ENCODE data around the gene PFAS.

Gene PFAS

DNA sequence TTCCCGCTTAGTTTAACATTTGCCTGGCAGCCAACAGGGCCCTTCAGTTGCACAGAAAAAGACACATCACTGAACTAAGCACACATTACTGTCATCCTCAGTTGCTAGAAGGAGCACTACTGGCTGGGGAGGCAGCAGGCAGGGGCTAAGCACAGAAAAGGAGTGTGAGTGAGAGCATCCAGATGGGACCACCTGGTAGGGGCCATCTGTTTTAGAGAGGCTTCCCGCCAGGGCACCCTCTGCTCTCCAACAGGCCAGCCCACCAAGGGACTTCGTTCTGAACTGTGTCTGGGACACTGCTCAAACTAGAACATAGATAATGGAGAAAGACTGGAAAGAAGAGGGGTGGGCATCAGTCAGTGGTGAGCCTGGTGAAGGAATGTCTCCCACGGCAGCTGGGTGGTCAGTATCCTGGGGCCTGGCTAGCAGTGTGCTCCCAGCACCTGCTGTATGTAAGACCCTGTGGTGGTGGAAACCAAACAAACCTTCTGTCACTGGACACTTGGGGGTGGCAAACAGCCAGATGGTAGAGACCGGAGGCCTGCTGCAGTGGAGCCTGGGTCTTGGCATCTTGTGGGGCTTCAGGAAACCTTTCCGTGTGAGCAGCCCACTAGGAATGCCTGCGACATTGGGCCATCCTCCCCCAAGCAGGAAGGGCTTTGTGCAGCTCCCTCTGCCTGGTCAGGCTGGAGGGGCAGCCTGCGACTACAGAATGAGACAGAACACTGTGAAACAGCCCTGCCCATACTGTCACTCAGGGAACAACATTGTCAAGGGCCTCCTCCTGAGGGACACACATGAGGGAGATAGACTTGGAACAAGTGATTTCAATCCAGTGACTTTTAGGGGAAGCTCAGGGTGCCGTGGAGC, 26.6 kb downstream of the PFAS start:
- H3K36me3 ChIP-seq (ENCODE audit: insufficient read depth, low read length) = no peaks in the 10 kb centered on the region
- H3K9ac ChIP-seq (ENCODE audit: low read length) = no peak overlapping the region
- no peaks in the 10 kb centered on the region for H3K4me1 ChIP-seq (ENCODE audit: insufficient read depth, low read length)
- no peak overlapping the region for H3K27ac ChIP-seq (ENCODE audit: low read depth, low read length)
- no peaks in the 10 kb centered on the region for H3K9me3 ChIP-seq (ENCODE audit: low read length)
- no peaks in the 10 kb centered on the region for H3K27me3 ChIP-seq (ENCODE audit: control insufficient read depth in 1 of 2, insufficient read depth in 2 of 2, low read length in 2 of 2)
- no peak overlapping the region for H3K4me3 ChIP-seq (ENCODE audit: low read depth in 1 of 2, low read length in 2 of 2)

DNA sequence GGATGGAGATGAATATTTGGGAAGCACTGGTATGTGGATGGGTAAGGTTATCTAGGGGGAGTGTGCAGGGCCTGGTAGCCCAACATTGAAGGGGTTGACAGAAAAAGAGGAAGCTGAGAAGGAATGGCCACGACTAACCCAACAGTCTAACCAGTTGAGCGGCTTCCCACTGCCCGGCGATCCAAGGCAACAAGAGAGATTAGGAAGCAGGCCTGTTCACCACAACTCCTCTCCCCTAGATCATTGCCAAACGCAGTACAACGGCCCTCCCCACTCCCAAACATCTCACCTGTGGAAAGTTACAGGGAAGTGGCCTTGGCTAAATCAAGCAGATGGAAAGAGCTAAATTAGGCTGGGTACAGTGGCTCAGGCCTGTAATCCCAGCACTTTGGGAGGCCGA, 28.2 kb downstream of the PFAS start:
- no peaks in the 10 kb centered on the region for H3K36me3 ChIP-seq (ENCODE audit: insufficient read depth, low read length)
- H3K4me1 ChIP-seq (ENCODE audit: insufficient read depth, low read length) = no peaks in the 10 kb centered on the region
- H3K27ac ChIP-seq (ENCODE audit: low read depth, low read length) = no peak overlapping the region
- H3K9me3 ChIP-seq (ENCODE audit: low read length) = no peaks in the 10 kb centered on the region
- no peaks in the 10 kb centered on the region for H3K27me3 ChIP-seq (ENCODE audit: control insufficient read depth in 1 of 2, insufficient read depth in 2 of 2, low read length in 2 of 2)
- no peak overlapping the region for H3K4me3 ChIP-seq (ENCODE audit: low read depth in 1 of 2, low read length in 2 of 2)
- no peak overlapping the region for H3K9ac ChIP-seq (ENCODE audit: low read length)

DNA sequence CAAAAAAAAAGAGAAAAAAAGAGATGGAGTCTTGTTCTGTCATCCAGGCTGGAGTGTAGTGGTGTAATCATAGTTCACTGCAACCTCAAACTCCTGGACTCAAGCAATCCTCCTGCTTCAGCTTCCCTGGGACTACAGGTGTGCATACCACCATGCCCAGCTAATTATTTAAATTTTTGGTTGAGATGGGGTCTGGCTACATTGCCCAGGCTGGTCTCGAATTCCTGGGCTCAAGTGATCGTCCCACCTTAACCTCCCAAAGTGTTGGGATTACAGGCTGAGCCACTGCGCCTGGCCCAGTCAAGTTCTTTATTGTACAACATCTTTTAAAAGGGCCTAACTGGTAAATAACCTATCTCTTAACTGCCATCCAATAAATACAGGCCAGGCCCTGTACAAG, 33.3 kb downstream of the PFAS start:
- Histone ChIP-seq H3K27me3 (ENCODE audit: control insufficient read depth in 1 of 2, insufficient read depth in 2 of 2, low read length in 2 of 2) (no peaks in the 10 kb centered on the region), H3K4me1 (ENCODE audit: insufficient read depth, low read length) (no peaks in the 10 kb centered on the region), H3K36me3 (ENCODE audit: insufficient read depth, low read length) (no peaks in the 10 kb centered on the region), H3K4me3 (ENCODE audit: low read depth in 1 of 2, low read length in 2 of 2) (no peak overlapping the region), H3K9me3 (ENCODE audit: low read length) (no peaks in the 10 kb centered on the region), H3K27ac (ENCODE audit: low read depth, low read length) (no peak overlapping the region), H3K9ac (ENCODE audit: low read length) (no peak overlapping the region)

DNA sequence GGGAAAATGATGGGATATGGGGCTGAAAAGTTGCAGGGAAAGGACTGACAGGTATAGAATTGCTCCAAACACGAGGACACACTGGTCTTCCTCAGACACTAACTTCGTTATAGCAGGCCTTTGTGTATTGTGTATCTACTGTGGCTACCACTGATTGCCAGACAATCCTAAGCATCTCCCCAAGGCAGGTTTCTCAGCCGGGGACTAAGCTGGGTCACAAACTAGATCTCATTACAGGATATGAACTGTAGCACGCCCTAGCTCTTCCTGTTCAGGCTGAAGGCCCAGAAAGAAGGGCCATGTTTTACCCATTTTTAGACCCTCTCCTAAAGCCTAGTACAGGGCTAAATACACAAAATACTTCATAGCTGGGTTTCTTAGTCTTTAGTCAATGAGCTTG, 34.3 kb downstream of the PFAS start:
- no peak overlapping the region for H3K9ac ChIP-seq (ENCODE audit: low read length)
- H3K4me3 ChIP-seq (ENCODE audit: low read depth in 1 of 2, low read length in 2 of 2) = no peak overlapping the region
- no peaks in the 10 kb centered on the region for H3K36me3 ChIP-seq (ENCODE audit: insufficient read depth, low read length)
- peaks cover 6% of the 10 kb centered on the region for H3K4me1 ChIP-seq (ENCODE audit: insufficient read depth, low read length)
- no peaks in the 10 kb centered on the region for H3K27me3 ChIP-seq (ENCODE audit: control insufficient read depth in 1 of 2, insufficient read depth in 2 of 2, low read length in 2 of 2)
- H3K27ac ChIP-seq (ENCODE audit: low read depth, low read length) = no peak overlapping the region
- no peaks in the 10 kb centered on the region for H3K9me3 ChIP-seq (ENCODE audit: low read length)

DNA sequence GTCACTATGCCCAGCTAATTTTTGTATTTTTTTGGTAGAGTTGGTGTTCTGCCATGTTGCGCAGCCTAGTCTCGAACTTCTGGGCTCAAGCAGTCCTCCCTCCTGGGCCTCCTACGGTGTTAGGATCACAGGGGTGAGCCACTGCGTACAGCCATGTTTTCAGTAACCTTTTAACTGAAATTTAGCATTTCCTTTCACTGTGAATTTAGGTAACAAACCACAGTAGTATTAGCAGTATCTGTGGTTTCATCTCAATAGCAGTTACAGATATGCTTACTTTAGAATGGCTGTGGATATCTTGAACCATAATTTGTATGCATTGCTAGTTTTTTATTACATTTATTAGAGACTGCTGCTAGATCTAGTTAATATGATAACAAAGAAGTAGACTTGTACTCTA, 35.0 kb downstream of the PFAS start:
- H3K9me3 ChIP-seq (ENCODE audit: low read length) = no peaks in the 10 kb centered on the region
- peaks cover 7% of the 10 kb centered on the region for H3K4me1 ChIP-seq (ENCODE audit: insufficient read depth, low read length)
- no peaks in the 10 kb centered on the region for H3K27me3 ChIP-seq (ENCODE audit: control insufficient read depth in 1 of 2, insufficient read depth in 2 of 2, low read length in 2 of 2)
- H3K9ac ChIP-seq (ENCODE audit: low read length) = no peak overlapping the region
- H3K27ac ChIP-seq (ENCODE audit: low read depth, low read length) = no peak overlapping the region
- H3K4me3 ChIP-seq (ENCODE audit: low read depth in 1 of 2, low read length in 2 of 2) = no peak overlapping the region
- no peaks in the 10 kb centered on the region for H3K36me3 ChIP-seq (ENCODE audit: insufficient read depth, low read length)

DNA sequence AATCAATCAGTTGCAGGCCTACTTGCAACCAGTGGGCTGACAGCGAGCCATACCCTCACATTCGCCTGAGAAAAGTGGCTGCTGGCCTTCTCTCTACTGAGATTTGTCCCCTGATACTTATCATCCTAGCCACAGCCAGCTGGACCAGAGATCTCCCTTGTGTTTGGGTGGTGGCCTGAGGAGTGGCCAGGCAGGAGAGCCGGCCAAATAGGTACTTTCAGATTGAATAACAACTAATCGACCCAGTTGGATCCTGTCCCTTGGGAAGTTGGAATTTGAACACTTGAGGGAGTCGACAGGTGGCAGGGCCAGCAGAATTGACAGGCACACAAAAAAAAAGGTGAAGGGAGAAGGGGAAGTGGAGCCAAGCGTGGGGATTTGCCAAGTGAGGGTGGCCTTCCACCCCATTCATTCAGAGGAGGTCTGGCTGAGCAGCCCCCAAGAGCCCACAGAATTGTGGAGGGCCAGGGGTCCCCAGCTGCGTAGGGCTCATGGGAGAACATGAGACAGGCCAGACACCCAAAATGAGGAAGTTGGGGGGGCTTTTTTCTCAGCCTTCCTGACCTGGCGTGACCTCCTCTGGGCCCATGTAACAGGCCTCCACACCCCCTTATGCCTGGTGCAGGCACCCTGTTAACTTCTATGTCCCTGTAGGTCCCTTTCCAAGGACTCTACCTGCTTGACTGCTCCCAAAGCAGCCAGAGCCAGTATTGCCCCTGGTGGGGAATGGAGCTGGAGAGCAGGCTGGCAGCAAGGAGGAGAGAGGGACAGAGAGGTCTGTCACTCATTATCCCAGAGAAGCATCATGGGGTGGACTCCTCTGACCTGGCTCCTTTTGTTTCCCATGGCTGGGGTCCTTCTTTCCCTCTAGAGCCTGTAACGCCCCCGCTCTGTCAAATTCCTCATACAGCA, 36.4 kb downstream of the PFAS start:
- Histone ChIP-seq H3K9me3 (ENCODE audit: low read length) (no peaks in the 10 kb centered on the region), H3K4me1 (ENCODE audit: insufficient read depth, low read length) (peaks cover 20% of the 10 kb centered on the region), H3K4me3 (ENCODE audit: low read depth in 1 of 2, low read length in 2 of 2) (no peak overlapping the region), H3K9ac (ENCODE audit: low read length) (no peak overlapping the region), H3K27me3 (ENCODE audit: control insufficient read depth in 1 of 2, insufficient read depth in 2 of 2, low read length in 2 of 2) (no peaks in the 10 kb centered on the region), H3K36me3 (ENCODE audit: insufficient read depth, low read length) (no peaks in the 10 kb centered on the region), H3K27ac (ENCODE audit: low read depth, low read length) (no peak overlapping the region)

DNA sequence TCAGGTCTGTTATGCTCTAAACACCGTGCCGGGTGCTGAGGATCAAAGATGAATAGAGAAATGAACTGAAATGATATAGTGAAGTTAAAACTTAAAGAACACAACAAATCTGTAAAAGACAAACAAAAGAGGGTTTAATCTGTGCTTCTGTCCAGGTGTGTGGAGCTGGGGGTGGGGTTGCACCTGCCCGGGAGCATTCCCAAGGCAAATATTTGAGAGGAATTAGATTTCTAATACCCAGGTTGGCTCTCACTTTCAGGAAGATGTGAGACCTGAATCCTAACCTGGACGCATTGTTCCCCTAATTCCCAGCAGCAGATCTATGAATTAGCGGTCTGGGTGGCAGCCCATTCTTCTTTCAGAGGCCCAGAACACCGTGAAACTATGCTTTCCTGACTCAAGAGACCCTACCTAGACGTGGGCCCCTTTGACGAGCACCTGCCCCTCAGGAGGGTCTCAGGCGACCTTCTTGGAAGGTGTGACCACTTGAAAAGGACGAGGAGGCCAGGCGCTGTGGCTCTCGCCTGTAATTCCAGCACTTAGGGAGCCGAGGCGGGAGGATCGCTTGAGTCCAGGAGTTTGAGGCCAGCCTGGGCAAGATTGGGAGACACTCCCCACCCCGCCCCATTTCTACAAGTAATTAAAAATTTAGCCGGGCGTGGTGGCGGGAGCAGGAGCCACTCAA, 38.7 kb downstream of the PFAS start:
- no peaks in the 10 kb centered on the region for H3K36me3 ChIP-seq (ENCODE audit: insufficient read depth, low read length)
- peak overlapping the region; percentile 93 for H3K9ac ChIP-seq (ENCODE audit: low read length)
- H3K4me3 ChIP-seq (ENCODE audit: low read depth in 1 of 2, low read length in 2 of 2) = peak overlapping the region; percentile 88 to 97
- H3K27me3 ChIP-seq (ENCODE audit: control insufficient read depth in 1 of 2, insufficient read depth in 2 of 2, low read length in 2 of 2) = no peaks in the 10 kb centered on the region
- H3K27ac ChIP-seq (ENCODE audit: low read depth, low read length) = peak overlapping the region; percentile 92
- no peaks in the 10 kb centered on the region for H3K9me3 ChIP-seq (ENCODE audit: low read length)
- H3K4me1 ChIP-seq (ENCODE audit: insufficient read depth, low read length) = peaks cover 20% of the 10 kb centered on the region

DNA sequence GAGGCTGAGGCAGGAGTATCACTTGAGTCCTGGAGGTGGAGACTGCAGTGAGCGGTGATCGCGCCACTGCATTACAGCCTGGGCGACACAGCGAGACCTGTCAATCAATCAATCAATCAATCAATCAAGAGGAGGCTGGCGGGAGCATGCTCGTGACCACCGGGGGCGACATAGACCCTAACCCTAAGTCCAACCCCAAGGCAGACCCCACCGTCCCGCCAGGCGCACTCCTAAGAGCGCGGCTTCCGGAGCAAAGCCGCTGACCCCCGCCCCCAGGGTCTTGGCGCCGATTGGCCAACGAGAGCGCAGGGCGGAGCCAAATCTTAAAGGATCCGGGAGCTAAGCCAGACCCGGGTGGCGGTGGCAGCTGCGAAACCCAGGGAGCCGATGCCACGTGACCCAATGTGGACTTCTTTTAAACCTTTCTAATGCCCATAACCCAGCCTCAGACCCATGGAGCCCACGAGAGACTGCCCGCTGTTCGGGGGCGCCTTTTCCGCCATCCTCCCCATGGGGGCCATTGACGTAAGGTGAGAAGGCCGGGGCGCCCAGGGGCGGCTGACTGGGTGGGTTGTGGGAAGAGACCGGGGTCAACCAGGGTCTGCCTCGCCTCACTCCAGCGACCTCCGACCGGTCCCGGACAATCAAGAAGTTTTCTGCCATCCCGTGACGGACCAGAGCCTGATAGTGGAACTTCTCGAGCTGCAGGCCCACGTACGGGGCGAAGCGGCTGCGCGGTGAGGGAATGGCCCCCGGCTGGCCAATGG, 39.4 kb downstream of the PFAS start, which contains the start of gene RANGRF:
TSS of gene RANGRF (plus strand) at position 335 of the 767 bp plus-strand sequence. CDS start at position 454, 119 bp downstream.
- H3K27me3 ChIP-seq (ENCODE audit: control insufficient read depth in 1 of 2, insufficient read depth in 2 of 2, low read length in 2 of 2) = no peaks in the 10 kb centered on the region
- H3K9me3 ChIP-seq (ENCODE audit: low read length) = no peaks in the 10 kb centered on the region
- peak within 1 kb of the TSS; percentile 88 to 97 for H3K4me3 ChIP-seq (ENCODE audit: low read depth in 1 of 2, low read length in 2 of 2)
- H3K9ac ChIP-seq (ENCODE audit: low read length) = peak within 1 kb of the TSS; percentile 93
- peaks cover 20% of the 10 kb centered on the region for H3K4me1 ChIP-seq (ENCODE audit: insufficient read depth, low read length)
- H3K27ac ChIP-seq (ENCODE audit: low read depth, low read length) = peak within 1 kb of the TSS; percentile 92
- no peaks in the 10 kb centered on the region for H3K36me3 ChIP-seq (ENCODE audit: insufficient read depth, low read length)

DNA sequence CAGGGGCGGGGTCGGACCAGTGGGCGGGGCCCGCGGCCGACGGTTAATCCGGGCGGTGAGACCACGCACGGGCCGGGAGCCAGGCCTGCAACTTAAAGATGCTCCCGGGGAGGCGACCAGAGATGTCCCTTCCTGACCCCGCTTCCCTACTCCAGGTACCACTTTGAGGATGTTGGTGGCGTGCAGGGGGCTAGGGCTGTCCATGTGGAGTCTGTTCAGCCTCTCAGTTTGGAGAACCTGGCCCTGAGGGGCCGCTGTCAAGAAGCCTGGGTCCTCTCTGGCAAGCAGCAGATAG, 40.0 kb downstream of the PFAS start:
- Histone ChIP-seq H3K27ac (ENCODE audit: low read depth, low read length) (peak overlapping the region; percentile 92), H3K27me3 (ENCODE audit: control insufficient read depth in 1 of 2, insufficient read depth in 2 of 2, low read length in 2 of 2) (no peaks in the 10 kb centered on the region), H3K4me3 (ENCODE audit: low read depth in 1 of 2, low read length in 2 of 2) (peak overlapping the region; percentile 88 to 97), H3K9ac (ENCODE audit: low read length) (peak overlapping the region; percentile 93), H3K4me1 (ENCODE audit: insufficient read depth, low read length) (peaks cover 20% of the 10 kb centered on the region), H3K36me3 (ENCODE audit: insufficient read depth, low read length) (no peaks in the 10 kb centered on the region), H3K9me3 (ENCODE audit: low read length) (no peaks in the 10 kb centered on the region)

DNA sequence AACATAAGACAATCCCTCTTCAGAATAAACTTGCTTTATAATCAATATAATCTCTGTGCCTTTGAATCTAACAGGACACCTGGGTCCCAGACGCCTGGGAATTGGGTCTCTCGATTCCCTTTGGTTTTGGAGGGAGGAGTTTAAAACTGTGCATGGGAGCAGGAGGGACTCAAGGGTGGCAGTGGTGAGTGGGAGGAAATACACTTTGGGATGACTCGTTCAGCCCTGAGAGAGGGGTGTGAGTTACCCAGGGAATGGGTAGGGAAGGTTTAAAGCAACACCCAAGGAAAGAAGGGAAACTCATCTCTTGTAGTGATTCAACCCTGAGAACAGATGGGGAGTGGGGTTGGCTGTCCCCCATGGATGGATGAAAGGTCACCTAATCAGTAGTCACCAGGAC, 41.0 kb downstream of the PFAS start:
- no peaks in the 10 kb centered on the region for H3K27me3 ChIP-seq (ENCODE audit: control insufficient read depth in 1 of 2, insufficient read depth in 2 of 2, low read length in 2 of 2)
- H3K9me3 ChIP-seq (ENCODE audit: low read length) = no peaks in the 10 kb centered on the region
- H3K4me1 ChIP-seq (ENCODE audit: insufficient read depth, low read length) = peaks cover 26% of the 10 kb centered on the region
- no peak overlapping the region for H3K27ac ChIP-seq (ENCODE audit: low read depth, low read length)
- no peak overlapping the region for H3K9ac ChIP-seq (ENCODE audit: low read length)
- no peaks in the 10 kb centered on the region for H3K36me3 ChIP-seq (ENCODE audit: insufficient read depth, low read length)
- H3K4me3 ChIP-seq (ENCODE audit: low read depth in 1 of 2, low read length in 2 of 2) = no peak overlapping the region
